Stimulated activated CD4-positive, alpha-beta T cell treated with anti-CD3 and anti-CD28 coated beads, Interleukin-4, amount 100 ng/mL, for 1 hour (primary cell): ENCODE results near the gene FAM219A.
"Not testable (repeated sequence)": the region's sequence is repeated elsewhere in the genome, so short reads cannot be mapped to it uniquely, and the experiment has no call there.

Experiments used
- DNase-seq: peaks from one replicate; pipeline ENCODE4 v3.0.0-alpha.2; 2020

The FAM219A gene

GRCh38 chr9:34442770-34443169 lies 15.6 kb downstream of the FAM219A start:
- DNase-seq, result no peak

- no peak for DNase-seq
These were observed 18.4 kb downstream of the FAM219A start for GRCh38 chr9:34440017-34440416.

GRCh38 chr9:34438465-34438864 lies 19.9 kb downstream of the FAM219A start:
- not testable (repeated sequence) for DNase-seq

- DNase-seq, result not testable (repeated sequence)
These were observed 20.5 kb downstream of the FAM219A start for GRCh38 chr9:34437926-34438307.

- peak; percentile 49 for DNase-seq
These were observed 21.1 kb downstream of the FAM219A start for GRCh38 chr9:34437006-34437925.

- no peak for DNase-seq
These were observed 26.7 kb downstream of the FAM219A start for GRCh38 chr9:34431667-34432066.

GRCh38 chr9:34430843-34431437 lies 27.4 kb downstream of the FAM219A start:
- no peak for DNase-seq

- DNase-seq, result no peak
These were observed 29.9 kb downstream of the FAM219A start for GRCh38 chr9:34428325-34428958.

GRCh38 chr9:34426347-34427074 lies 31.9 kb downstream of the FAM219A start:
- DNase-seq, result no peak

GRCh38 chr9:34419716-34420504 lies 38.5 kb downstream of the FAM219A start:
- no peak for DNase-seq

- no peak for DNase-seq
These were observed 40.6 kb downstream of the FAM219A start for GRCh38 chr9:34417734-34418133.

- peak; percentile 10 for DNase-seq
These were observed 45.0 kb downstream of the FAM219A start for GRCh38 chr9:34413231-34413852.

GRCh38 chr9:34412336-34412735 lies 46.0 kb downstream of the FAM219A start:
- DNase-seq, result no peak

- DNase-seq, result no peak
These were observed 49.2 kb downstream of the FAM219A start for GRCh38 chr9:34409154-34409553.

- no peak for DNase-seq
These were observed 50.2 kb downstream of the FAM219A start for GRCh38 chr9:34408173-34408572.

GRCh38 chr9:34406219-34406618 lies 52.2 kb downstream of the FAM219A start:
- DNase-seq, result no peak

GRCh38 chr9:34405719-34406118 lies 52.7 kb downstream of the FAM219A start:
- DNase-seq, result no peak

- peak; percentile 48 for DNase-seq
These were observed 54.6 kb downstream of the FAM219A start for GRCh38 chr9:34403554-34404380.

- no peak for DNase-seq
These were observed 57.4 kb downstream of the FAM219A start for GRCh38 chr9:34400686-34401602.

GRCh38 chr9:34400275-34400674 lies 58.1 kb downstream of the FAM219A start:
- no peak for DNase-seq
